Hematopoietic multipotent progenitor cell treated with erythropoietin and hydrocortisone succinate and interleukin-3 and kit ligand, for 15 days (in vitro differentiated cells): Measurements from ENCODE around the gene ZC3HAV1.
A peak's percentile ranks its signal among the peaks of the same experiment; 100 is the strongest.
"Not testable (repeated sequence)": the region's sequence is repeated elsewhere in the genome, so short reads cannot be mapped to it uniquely, and the experiment has no call there.

ENCODE experiments used
- DNase-seq: peaks from one replicate; pipeline ENCODE4 v3.0.0-alpha.2; 2015; ENCODE audit warnings: low spot score

Gene ZC3HAV1

DNA sequence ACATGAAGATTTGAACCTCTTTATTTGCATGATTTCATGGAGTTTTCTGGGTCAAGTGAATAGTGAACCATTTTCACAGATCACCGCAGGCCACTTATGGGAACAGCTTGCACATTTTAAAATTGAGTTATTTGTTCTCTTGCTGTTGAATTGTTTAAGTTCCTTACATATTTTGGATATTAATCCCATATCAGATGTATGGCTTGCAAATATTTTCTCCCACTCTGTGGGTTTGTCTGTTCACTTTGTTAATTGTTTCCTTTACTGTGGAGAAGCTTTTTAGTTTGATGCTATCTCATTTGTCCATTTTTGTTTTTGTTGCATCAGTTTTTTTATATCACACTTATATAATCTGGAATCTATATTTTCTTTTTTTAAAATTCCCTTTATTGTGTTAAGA is 59.6 kb downstream of the ZC3HAV1 start:
- DNase-seq = no peak

DNA sequence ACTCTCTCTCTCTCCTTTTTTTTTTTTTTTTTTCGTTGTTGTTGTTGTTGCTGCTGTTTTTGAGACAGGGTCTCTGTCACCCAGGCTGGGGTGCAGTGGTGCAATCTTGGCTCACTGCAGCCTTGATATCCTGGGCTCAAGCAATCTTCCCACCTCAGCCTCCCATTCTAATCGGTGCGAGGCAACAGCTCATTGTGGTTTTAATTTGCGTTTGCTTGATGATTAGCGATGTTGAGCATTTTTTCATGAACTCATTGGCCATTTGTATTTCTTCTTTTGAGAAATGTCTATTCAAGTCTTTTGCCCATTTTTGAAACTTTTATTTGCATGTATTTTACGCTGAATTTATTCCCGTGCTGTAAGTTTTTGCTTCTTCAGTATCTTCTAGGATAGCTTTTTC is 60.4 kb downstream of the ZC3HAV1 start:
- DNase-seq = no peak

DNA sequence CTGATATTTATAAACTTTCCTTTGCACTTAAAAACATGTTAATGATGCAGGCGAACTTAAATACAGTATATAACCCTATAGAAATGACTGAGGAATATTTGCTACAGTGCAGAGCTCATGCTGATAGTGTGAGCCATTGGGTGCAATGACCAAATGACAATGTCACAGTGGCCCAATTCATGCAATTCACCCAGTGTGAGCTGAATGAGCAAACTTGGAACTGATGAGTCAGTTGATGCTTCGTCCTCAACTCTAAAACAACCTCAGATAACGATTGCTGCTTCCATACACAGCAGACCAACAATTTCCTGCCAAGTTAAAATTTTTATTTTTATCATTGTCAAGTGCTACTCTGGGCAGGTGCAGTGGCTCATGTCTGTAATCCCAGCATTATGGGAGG is 61.5 kb downstream of the ZC3HAV1 start:
- DNase-seq = peak; percentile 51

DNA sequence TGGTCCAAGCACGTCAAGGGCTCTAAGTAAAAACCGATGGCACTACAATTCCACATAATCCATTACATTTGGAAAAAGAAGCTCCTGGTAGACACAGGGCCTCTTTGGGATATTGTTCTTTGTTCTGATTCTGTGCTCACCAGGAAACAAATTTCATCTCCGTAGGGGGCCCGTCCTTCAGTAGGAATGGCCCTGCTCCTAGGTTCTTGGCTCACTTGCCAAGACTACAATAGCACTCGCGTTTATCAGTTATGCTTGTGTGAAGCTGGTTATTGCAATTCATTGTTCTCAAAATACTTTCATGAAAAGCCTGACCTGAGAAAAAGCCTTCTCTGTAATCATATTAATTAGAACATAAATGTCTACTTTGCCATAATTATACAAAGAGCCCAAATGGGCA is 63.4 kb downstream of the ZC3HAV1 start:
- no peak for DNase-seq

DNA sequence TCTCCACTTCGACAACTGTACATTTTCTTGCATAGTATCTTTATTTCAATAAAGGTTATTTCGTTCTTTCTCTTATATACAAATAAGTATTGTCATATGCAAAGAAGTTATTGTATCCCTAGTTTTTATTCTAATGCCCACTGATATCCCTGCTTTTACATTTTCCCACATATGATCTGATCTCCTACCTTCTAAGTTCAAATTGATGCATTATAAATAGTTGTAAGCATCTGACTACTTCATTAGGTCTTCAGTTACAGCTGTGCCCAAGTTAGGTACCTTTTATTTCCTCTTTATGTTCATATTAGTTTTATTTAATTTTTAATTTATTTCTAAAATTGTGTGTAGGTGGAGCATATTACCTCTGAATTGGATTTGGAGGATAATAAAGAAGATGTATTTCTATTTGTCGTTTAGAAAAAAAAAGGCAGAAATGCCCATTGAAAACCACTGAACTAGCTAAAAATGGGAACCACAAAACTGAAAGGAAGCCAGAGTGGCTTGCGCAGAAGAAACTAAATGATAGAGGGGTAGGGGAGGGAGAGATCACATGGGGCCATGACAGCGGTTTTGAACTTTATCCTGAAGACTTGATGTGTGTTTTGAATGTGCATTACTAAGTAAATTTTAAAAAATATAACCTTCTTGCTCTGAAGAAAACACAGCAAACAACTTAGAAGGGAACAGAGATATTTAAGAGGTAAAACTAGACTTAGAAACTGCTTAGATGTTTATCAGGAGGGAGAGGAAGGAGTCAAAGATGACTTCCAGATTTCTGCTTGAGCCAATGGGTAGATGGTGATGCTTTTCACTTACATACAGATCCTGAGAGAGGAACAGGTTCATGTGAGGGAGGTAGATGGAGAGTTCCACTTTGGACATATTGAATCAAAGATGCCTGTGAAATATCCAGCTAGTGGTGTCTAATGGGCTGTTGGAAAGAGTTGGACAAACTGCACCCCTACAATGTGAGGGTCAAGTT is 64.4 kb downstream of the ZC3HAV1 start:
- DNase-seq = peak; percentile 22

DNA sequence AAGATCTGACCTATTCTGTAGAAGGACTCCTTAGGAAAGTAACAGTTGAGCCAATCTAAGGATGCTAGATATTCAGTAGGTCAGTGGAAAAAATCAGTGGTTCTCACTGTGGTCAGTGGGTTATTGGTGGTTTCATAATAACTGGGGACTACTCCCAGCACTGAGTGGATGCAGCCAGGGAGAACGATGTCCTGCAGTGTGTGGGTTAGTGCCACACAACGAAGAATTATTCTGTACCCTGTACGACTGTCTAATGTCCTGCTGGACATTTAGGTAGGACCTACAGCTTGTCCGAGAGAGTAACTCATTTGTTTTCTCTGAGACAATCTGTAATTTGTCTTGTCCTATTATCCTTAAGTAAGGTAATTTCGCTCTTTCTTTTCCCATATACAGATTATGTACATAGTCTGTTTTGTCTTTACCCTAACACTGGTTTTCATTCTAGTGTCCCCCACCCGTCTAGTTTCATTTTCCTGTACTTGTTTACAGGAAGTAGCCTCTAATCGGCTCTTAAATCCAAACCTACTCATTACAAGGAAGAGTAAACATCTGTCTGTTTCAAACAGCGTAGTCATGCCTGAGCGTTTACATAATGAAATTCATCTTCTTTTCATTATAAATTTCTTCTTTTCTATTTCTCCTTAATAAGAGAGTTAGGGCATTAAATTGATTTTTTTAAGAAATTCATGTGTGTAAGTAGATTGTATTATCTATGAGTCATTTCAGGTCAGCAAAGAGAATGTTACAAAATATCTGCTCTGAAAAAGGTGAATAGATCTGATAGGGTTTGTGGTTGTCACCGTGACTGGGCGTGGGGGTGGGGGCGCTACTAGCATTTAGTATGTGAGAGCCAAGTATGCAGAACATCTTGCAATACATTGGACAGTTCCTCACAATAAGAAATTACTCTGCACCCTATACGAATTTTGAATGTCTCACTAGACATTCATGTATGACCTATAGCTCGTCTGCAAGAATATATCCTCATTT is 65.4 kb downstream of the ZC3HAV1 start:
- DNase-seq = peak; percentile 71

DNA sequence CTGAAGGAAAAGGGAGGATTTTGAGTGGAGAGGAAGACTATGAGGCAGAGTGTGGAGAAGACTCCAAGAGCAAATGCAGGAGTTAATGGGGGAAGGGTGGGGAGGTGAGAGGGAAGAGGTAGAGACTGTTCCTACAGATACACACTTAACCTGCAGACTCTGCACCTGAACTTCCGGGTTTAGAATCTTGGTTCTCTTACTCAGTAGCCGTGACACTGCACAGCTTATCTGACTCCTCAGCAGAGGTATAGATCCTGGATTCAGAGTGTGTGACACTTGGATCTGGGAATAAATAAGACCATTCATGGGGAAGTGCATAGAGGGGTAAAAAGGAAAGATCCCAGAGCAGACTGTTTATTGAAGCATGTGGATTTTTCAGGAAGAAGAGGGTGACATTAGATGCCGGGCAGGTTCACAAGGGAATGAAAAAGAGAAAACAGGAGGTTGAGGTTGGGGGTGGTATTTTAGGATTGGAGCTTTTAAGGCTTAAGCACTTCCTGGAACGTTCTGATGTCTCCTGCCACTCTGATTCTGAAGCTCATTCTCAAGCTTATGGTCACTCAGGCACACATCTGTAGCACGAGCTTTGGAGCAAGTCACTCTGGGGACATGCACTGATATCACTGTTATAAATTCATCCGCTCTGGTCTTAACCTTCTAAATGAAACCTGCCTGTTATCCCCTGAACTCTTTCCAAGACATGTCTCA is 68.0 kb downstream of the ZC3HAV1 start:
- DNase-seq = no peak

DNA sequence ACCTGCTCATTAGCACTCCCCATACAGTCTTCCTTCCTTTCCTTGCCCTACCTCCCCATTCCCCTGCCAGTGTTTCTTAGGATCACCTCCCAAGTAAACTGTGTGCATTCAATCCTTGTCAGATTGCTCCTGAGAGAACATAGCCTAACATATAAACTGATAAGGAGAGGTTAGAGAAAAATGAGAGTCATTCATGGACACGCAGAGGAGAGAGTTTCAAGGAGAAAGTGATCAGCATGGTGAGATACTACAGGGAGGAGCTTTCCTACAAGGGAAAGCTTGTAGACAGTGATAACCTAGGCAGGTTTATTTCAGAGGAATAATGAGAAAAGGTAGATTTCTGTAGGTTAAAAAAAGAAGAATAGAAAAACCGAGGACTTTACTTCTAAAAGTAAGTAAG is 70.8 kb downstream of the ZC3HAV1 start:
- no peak for DNase-seq

DNA sequence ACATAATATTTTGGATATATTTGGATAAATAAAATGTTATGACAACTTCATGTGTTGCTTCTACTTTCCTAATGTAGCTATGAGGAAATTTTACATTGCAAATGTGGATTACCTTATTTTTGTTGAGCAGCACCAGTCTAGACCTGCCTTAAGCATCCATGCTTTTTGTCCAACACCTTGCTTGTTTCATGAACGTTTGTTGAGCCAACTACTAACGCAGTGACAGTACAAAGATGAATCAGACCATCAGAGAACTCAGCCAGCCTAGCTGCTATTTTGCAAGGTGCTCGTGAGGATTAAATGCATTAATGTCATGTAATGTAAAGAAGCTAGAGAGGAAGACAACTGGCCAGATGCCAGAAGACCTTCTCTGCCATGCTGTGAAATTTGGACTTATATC is 72.6 kb downstream of the ZC3HAV1 start:
- no peak for DNase-seq

DNA sequence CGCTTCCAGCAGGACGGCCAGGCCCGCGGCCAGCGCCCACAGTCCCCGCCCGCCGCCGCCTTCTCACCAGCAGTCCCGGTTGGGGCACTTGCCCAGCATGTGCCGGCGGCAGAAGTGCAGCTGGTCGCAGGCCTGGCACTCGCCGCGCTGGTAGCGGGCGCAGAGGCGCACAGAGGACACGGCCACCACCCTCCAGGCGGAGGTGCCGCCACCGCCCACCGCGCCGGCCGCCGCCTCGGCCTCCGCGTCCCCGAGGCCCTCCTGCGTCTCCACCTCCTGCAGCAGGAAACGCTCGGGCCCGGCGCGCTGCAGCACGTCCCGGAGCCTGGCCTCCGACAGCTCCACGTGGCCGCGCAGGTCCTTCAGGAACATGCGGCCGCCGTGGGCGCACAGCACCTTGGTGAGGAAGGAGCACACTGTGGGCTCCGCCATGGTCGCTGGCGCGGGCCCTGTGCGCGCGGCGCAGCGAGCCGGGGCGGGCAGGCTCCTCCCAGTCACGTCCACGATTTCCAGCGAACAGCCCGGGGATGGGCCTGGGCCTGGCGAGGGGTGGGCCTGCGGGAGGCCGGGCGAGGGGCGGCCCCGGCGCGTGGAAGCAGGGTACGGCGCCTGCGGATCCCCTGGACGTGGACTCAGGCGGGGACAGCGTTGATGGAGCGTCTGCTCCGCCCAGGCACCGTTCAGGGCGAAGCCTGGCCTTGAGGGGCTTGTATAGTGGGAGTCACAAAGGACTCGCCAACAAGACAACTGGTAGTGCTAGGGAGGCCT is 73.8 kb downstream of the ZC3HAV1 start, which contains the start of gene ZC3HAV1L:
Gene ZC3HAV1L (minus strand): TSS at position 457 of the 768 bp plus-strand sequence. CDS start 25 bp downstream, at position 432.
- peak; percentile 34 for DNase-seq

DNA sequence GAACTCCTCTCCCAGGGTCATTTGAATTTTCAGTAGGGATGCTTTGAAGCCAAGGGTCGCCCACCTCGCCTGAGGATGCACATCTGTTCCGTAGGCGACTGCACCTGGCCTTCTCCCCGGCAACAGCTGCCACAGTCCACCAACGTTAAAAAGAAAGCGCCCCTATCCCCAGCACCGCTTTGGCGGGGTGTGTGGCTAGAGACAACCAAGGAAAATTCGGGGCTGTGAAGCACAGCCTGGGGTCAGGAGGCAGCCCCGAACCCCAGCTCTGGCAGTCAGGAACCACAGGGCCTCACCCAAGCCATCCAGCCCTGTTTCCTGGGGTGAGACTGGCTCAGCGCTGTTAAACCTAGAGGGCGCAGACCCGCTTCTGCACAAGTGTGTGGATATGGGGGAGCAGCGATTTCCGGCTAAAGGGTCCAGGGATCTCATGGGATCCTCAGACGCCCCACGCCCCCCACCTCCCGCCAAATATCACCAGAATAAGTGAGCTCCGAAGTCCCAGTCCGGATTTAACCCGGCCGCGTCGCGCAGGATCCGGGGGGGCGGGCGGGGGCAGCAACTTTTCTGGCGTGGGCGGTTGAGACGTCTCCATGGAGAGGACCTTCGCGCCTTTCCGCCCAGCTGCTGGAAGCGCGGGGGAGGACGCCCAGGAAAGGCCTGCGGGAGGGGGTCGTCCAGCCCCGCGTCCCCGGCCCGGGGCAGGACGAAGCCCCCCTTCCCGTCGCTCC is 74.5 kb downstream of the ZC3HAV1 start:
- DNase-seq = no peak

DNA sequence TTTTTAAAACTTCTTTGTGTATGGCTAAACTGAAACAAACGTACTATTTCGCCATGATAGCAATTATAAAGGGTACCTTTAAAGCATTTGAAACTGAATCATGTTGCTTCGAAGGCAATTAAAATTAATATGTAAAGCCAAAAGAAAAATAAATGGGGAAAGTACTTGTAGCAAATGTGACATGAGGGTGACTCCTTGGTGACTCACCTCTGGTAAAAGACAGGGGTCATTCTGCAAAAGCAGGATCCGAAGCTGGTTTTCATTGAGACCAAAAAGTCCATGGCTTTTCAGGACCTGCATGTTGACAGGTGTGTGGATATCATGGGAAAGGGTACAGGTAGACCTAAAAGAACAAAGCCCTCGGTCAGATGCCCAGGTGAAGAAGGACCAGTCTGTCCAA is 75.2 kb downstream of the ZC3HAV1 start:
- no peak for DNase-seq

DNA sequence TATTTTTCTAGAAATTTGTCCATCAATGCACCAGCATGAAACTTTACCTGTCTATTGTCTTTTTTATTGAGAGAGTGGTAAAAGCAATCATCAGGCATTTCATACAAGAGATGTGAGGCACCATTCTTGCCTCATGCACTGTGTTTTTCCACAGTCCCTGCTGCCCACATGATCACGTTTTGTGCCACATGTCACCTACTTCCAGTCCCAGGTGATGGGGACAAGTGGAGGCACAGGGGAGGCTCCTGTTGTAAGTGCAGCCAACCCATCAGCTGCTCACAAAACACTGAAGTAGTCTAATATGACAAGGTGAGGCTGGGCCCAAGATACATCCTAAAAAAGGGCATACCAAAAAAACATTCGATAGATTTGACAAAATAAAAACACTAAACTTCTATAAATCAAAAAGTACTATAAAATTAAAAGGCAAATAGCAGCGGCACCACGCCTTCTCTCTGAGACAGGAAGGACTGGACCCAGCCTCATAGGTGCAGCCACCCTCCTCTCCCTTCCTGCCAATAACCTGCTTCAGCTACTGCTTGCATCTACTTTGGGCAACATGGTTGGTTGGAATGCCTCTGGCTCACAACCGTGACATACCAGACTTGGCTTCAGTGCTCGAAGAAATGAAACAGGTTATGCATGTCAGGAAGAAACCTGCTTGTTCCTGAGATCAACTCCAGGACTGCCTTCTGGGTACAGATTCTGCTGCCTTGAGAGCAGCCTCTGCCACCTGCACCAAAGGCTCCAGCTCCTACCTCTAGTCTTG is 76.0 kb downstream of the ZC3HAV1 start:
- no peak for DNase-seq

DNA sequence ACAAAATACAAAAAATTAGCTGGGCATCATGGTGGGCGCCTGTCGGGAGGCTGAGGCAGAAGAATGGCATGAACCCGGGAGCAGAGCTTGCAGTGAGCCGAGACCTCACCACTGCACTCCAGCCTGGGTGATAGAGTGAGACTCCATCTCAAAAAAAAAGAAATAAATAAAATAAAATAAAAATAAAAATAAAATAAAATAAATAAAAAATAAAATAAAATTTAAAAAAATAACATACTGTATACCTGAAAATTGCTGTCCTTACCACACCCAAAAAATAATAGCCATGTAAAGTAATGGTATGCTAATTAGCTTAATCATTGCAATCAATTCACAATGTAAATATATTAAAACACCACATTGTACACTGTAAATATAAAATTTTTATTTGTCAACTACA is 77.0 kb downstream of the ZC3HAV1 start:
- DNase-seq = no peak

DNA sequence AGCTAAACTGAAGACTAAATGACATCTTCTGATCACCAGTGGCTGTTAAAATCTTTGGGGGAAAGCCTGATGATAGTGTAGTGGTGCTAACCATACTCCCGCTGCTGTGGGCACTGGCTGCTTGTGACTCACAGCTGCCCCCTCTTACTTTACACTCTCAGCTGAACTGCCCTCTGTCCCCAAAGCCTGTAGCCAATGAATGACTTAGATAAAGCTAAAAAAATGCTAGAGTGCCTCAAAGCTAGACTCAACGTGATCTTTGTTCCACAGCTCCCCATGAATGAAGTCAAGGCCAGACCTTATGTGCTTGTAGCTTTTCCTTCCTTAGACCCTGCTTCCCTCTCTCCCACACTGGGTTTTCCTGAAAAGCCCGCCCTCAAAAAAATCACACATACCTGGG is 80.2 kb downstream of the ZC3HAV1 start:
- DNase-seq = no peak

DNA sequence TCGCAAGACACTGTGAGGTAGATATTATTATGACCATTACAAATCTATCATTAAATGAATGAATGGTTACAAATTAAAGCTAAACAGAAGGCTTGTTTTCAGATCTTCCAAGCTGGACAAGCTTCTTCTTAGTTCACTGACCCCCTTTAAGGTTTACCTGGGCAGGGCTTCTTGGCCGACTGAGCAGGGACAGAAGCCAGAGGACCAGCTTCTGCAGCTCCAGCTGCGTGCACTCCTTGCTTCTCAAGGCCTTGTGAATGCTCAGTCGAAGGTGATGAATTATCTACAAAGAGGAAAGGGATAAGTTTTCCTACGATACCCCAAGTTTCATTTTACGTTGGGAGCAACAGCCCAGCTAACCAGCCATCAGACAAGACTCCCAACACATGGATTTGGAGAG is 83.0 kb downstream of the ZC3HAV1 start:
- DNase-seq = no peak

DNA sequence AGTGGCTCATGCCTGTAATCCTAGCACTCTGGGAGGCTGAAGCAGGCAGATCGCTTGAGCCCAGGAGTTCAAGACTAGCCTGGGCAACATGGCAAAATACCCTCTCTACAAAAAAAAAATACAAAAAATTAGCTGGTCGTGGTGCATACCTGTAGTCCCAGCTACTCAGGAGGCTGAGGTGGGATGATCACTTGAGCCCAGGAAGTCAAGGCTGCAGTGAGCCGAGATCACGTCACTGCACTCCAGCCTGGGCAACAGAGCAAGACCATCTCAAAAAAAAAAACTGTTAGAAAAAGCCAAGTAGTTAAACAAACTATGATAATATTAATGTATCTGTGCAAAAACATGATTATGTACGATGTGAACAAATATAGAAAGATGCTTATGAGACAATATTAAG is 83.7 kb downstream of the ZC3HAV1 start:
- DNase-seq = not testable (repeated sequence)

DNA sequence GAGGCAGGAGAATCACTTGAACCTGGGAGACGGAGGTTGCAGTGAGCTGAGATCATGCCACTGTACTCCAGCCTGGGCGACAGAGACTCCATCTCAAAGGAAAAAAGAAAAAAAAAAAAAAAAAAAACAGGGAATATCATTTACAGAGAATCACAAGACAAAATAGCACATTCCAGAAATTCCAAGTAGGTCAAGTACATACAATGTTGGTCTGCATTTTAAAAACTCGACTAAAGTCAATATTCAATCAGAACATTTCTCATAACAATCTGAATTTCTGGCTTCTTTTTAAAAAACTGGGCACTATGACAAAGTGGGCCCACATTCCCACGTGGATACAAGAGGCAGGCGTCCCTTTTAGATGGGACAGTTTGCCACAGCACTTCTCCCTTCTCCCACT is 86.4 kb downstream of the ZC3HAV1 start:
- DNase-seq = no peak

DNA sequence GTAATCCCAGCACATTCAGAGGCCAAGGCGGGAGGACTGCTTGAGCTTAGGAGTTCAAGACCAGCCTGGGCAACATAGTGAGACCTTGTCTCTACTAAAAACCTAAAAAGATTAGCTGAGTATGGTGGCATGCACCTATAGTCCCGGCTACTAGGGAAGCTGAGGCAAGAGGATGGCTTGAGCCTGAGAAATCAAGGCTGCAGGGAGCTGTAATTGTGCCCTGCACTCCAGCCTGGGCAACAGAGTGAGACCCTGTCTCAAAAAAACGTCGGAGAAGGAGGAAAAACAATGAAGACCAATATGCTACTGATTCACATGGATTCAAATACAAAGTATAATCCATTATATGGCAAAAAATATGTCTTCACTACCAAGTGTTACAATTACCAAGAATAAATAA is 87.2 kb downstream of the ZC3HAV1 start:
- no peak for DNase-seq

DNA sequence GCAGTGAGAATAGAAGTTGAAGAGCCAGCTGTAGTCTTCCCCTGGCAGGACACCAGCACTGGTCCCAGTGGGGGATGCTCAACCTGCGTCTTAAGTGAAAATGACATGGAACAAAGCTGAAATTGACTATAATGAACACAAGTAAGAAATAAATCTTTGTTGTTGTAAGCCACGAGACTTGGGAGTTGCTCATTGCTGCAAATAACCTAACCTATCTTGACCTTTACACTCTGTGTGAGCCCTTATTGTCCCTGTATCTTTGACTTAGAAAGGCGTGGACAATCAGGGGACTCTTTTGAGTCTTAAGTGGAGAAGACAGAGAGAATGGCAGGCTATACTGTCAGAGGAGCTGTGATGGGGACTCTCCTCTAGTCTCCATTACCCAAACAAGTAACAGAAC is 90.6 kb downstream of the ZC3HAV1 start:
- no peak for DNase-seq
